ENCODE measurements around the gene IL23R. TPM values are rescaled to one million over a fixed set of nuclear protein-coding genes. Genes with fewer than 3 reads are reported as not detected.
"Not testable (repeated sequence)": the region's sequence is repeated elsewhere in the genome, so short reads cannot be mapped to it uniquely, and the experiment has no call there.

Gene IL23R
- total RNA-seq, 3 donors from 2014 or later = not detected

DNA sequence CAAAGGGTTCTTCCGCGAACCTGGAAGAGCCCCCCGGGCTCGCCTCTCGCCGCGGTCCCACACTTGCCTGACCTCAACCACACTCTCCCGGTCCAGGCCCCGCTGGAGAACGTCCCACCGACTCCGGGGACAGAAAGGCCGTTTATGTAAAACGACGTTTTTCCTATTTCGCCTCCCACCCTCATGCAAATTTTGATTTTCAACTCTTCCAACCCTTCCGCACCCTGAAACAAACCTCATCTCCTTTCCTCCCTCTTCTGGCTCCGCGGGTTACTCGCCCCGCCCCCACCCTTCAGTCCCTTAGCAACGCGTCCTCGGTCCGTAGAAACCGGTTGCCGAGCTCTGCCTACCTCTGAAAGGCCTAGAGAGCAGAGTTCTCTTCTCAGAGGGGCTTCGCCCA is 31.6 kb upstream of the IL23R start, which contains the start of gene C1orf141:
Gene C1orf141 (minus strand): TSS at position 276 of the 400 bp plus-strand sequence. CDS start 7,730 bp downstream, outside the sequence.
- TF ChIP-seq POLR2A (IDR thresholded peaks at IDR 0.05) = no peak
- DNase-seq (ENCODE audit: low spot score in 2 of 2) = no peak
- Histone ChIP-seq H3K27ac (no peak within 1 kb of the TSS), H3K4me1 (no peaks in the 10 kb centered on the region), H3K9me3 (no peaks in the 10 kb centered on the region), H3K27me3 (no peaks in the 10 kb centered on the region), H3K36me3 (no peaks in the 10 kb centered on the region), H3K4me3 (peak within 1 kb of the TSS in 2 of 3 donors; percentile 28 to 50)
- intact Hi-C loops (cut with DNase I; ENCODE audit: low total_unique reads) = no loop called here

DNA sequence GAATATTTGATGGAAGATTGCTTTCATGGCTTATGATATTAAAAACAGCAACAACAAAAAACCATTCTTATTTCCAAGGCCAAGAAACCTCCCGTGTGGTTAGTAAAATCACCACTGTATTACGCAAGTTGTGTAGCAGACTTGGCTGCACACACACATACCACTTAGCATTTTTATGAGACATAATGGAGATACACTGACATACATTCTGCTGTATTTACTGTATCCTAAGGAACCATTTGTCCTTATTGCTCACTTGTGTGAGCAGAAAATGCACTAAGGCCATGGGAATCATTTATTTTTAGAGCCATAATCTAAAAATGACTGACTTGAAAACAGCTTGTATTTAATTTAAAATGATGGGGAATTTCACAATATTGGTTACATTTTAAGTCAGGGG is 30.9 kb upstream of the IL23R start:
- Histone ChIP-seq H3K27ac (no peak overlapping the region), H3K9me3 (no peaks in the 10 kb centered on the region), H3K27me3 (no peaks in the 10 kb centered on the region), H3K4me3 (no peak overlapping the region), H3K4me1 (no peaks in the 10 kb centered on the region), H3K36me3 (no peaks in the 10 kb centered on the region)
- TF ChIP-seq, protein P1, sequence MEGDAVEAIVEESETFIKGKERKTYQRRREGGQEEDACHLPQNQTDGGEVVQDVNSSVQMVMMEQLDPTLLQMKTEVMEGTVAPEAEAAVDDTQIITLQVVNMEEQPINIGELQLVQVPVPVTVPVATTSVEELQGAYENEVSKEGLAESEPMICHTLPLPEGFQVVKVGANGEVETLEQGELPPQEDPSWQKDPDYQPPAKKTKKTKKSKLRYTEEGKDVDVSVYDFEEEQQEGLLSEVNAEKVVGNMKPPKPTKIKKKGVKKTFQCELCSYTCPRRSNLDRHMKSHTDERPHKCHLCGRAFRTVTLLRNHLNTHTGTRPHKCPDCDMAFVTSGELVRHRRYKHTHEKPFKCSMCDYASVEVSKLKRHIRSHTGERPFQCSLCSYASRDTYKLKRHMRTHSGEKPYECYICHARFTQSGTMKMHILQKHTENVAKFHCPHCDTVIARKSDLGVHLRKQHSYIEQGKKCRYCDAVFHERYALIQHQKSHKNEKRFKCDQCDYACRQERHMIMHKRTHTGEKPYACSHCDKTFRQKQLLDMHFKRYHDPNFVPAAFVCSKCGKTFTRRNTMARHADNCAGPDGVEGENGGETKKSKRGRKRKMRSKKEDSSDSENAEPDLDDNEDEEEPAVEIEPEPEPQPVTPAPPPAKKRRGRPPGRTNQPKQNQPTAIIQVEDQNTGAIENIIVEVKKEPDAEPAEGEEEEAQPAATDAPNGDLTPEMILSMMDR (IDR thresholded peaks at IDR 0.05) = no peak
- TF ChIP-seq POLR2A (IDR thresholded peaks at IDR 0.05) (no peak), POLR2AphosphoS5 (IDR thresholded peaks at IDR 0.05) (no peak)
- DNase-seq (ENCODE audit: low spot score in 2 of 2) = no peak
- intact Hi-C loops (cut with DNase I; ENCODE audit: low total_unique reads) = no loop called here

DNA sequence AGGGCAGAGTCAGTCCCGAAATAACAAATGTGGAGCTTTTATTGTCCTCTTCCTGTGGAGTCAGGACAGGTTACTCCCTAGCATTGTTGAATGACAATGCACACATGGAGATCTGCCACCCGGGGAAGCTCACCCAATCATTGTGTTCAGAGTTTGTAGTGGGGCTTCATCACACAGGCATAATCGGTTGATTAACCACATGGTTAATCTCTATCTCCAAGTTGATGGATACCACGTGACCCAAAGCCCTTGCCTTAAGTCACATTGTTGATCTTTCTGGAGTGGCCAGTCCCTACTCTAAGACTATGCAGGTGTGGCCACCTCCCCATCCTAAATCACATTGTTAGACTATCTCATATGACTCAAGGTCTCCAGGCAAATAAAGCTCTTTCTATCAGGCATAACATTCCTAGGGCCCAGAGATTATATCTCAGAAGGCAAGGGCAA is 28.9 kb upstream of the IL23R start:
- Histone ChIP-seq H3K27ac (no peak overlapping the region), H3K4me1 (no peaks in the 10 kb centered on the region), H3K4me3 (no peak overlapping the region), H3K9me3 (no peaks in the 10 kb centered on the region), H3K27me3 (no peaks in the 10 kb centered on the region), H3K36me3 (no peaks in the 10 kb centered on the region)
- intact Hi-C loops (cut with DNase I; ENCODE audit: low total_unique reads) = no loop called here
- no peak for TF ChIP-seq POLR2AphosphoS5 (IDR thresholded peaks at IDR 0.05)
- TF ChIP-seq, protein P1 (IDR thresholded peaks at IDR 0.05) = no peak
- no peak for TF ChIP-seq POLR2A (IDR thresholded peaks at IDR 0.05)
- DNase-seq (ENCODE audit: low spot score in 2 of 2) = no peak

DNA sequence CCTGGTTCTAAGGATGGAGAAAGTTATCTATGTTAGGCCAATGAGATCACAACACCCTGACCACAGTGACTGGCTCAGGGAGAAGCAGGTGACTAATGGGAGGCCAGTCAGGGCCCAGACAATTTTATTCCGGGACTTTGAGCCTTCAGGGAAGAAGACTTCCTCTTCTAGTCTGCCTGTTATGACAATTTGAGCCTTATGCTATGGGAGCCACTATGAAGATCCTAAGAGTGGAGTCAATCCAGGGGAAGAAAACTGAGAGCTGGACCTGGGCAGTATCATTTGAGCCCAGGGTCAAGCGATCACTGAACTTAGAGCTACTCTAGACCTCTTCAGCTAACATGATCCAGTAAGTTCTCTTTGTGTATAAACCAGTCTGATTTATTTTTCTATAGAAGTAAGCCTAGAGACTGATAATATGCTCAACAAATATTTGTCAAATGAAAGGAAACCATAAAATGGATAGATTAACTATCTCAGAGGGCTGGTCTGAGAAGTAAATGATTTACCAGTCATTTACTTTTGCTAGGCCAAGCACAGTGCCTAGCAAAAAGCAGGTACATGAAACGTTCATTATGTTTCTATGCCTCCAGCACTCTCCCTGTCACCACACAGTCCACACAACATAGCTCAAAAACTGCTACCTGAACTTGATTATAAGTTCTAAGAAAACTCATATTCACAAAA is 27.3 kb upstream of the IL23R start:
- TF ChIP-seq, protein P1 (IDR thresholded peaks at IDR 0.05) = no peak
- no peak for TF ChIP-seq POLR2AphosphoS5 (IDR thresholded peaks at IDR 0.05)
- no peak for TF ChIP-seq POLR2A (IDR thresholded peaks at IDR 0.05)
- DNase-seq (ENCODE audit: low spot score in 2 of 2) = no peak
- Histone ChIP-seq H3K36me3 (no peaks in the 10 kb centered on the region), H3K9me3 (no peaks in the 10 kb centered on the region), H3K4me3 (no peak overlapping the region), H3K4me1 (peaks cover 0 to 6% of the 10 kb centered on the region in 2 donors), H3K27me3 (no peaks in the 10 kb centered on the region), H3K27ac (no peak overlapping the region)
- intact Hi-C loops (cut with DNase I; ENCODE audit: low total_unique reads) = no loop called here

DNA sequence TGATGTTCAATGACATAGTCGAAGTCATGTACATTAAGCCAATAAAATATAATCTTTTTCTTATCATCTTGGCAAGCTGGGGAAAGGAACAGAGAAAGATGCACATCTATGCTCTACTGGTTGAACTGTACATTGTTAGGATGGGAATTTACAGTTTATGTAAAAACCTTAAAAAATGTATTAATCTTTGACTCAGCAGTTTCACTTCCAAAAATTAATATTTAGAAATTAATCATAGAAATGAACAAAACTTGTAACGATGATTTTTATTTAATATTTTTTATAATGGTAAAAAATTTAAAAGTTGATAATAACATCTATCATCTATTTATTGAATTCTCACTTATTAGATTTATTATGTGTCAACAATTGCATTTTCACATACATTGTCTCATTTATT is 25.8 kb upstream of the IL23R start:
- no peaks in the 10 kb centered on the region for H3K36me3 ChIP-seq
- peaks cover 0 to 6% of the 10 kb centered on the region in 2 donors for H3K4me1 ChIP-seq
- no peak overlapping the region for H3K27ac ChIP-seq
- no peak for TF ChIP-seq POLR2A (IDR thresholded peaks at IDR 0.05)
- TF ChIP-seq POLR2AphosphoS5 (IDR thresholded peaks at IDR 0.05) = no peak
- TF ChIP-seq, protein P1 (IDR thresholded peaks at IDR 0.05) = no peak
- no peak for DNase-seq (ENCODE audit: low spot score in 2 of 2)
- no peaks in the 10 kb centered on the region for H3K27me3 ChIP-seq
- H3K4me3 ChIP-seq = no peak overlapping the region
- intact Hi-C loops (cut with DNase I; ENCODE audit: low total_unique reads) = no loop called here
- H3K9me3 ChIP-seq = no peaks in the 10 kb centered on the region

DNA sequence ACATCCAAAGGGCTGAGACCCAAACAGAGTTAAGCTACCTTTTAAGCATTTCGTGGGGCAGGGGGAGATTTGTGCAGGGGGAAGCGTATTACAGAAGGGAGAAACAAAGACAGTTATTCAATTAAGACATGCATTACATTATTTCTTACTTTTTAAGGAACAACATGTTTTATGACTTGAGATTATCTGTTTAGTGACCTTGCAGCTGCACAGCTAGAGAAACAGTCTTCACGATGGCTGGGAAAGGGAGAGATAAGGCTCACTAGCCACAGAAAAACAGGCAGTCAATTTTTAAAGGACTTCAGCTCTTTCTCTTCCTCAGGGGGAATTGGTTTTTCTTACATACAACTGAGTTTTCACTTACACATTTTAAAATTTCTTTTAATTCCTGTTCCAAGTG is 24.4 kb upstream of the IL23R start:
- H3K27ac ChIP-seq; H3K9me3 ChIP-seq; H3K36me3 ChIP-seq; H3K4me1 ChIP-seq; H3K27me3 ChIP-seq; intact Hi-C loops (cut with DNase I; ENCODE audit: low total_unique reads); DNase-seq (ENCODE audit: low spot score in 2 of 2); H3K4me3 ChIP-seq: not testable (repeated sequence)

Data from breast epithelium (tissue), 4 donors.